NCI-H748 (cell line): ENCODE measurements around the gene EFHC1.
A peak's percentile ranks its signal among the peaks of the same experiment; 100 is the strongest.
"Not testable (repeated sequence)": the region's sequence is repeated elsewhere in the genome, so short reads cannot be mapped to it uniquely, and the experiment has no call there.

Source experiments
- DNase-seq: peaks from one replicate; lab custom pipeline; 2025; ENCODE audit not compliant: unreplicated experiment; lab: John Stamatoyannopoulos, UW

The EFHC1 gene

GRCh38 chr6:52419809-52420667, at the start of gene EFHC1:
Gene EFHC1 (plus strand): TSS chr6:52420342. CDS start chr6:52420411, 69 bp downstream.
- peak; percentile 100 for DNase-seq

- no peak for DNase-seq
Observed at GRCh38 chr6:52371656-52372191, 48.4 kb upstream of the EFHC1 start.

GRCh38 chr6:52373151-52373690, 46.9 kb upstream of the EFHC1 start:
- DNase-seq: no peak

- no peak for DNase-seq
Observed at GRCh38 chr6:52374247-52374646, 45.9 kb upstream of the EFHC1 start.

DNA sequence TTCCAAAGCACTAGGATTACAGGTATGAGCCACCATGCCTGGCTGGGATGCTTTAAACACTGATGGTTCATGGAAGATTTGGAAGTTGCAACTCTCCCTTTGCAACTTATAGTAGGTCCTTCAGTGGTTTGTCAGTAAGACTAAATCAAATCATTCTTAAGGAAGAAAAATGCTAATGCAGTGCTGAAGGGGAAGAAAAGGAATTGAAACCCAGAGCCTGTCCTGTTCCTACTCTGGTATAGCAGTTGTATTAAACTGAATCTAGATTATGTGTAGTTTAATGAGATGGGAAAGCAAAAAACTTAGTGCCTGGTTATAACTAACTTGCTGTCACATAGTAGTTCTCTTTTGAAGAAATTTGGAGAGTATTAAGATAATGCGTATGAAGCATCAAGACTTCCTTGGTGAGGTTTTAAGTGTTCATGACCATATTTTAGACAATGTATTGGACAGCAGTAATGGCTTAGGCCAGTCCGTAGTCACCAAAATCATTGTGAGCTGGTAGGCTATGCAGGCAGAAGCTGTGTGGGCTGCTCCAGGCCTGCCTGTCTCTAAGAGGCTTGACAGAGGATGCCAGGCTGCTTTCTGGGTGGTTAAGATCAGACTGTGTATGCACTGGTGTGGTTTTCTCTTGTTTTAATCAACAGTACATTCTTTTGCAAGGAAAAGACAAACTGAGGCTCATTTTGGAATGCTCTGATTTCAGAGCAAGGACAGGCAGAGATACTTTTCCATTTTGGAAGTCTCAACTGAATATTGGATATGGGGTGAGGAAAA, 44.2 kb upstream of the EFHC1 start:
- no peak for DNase-seq

GRCh38 chr6:52376763-52377162, 43.4 kb upstream of the EFHC1 start:
- DNase-seq: no peak

- no peak for DNase-seq
Observed at GRCh38 chr6:52377538-52378221, 42.5 kb upstream of the EFHC1 start.

DNA sequence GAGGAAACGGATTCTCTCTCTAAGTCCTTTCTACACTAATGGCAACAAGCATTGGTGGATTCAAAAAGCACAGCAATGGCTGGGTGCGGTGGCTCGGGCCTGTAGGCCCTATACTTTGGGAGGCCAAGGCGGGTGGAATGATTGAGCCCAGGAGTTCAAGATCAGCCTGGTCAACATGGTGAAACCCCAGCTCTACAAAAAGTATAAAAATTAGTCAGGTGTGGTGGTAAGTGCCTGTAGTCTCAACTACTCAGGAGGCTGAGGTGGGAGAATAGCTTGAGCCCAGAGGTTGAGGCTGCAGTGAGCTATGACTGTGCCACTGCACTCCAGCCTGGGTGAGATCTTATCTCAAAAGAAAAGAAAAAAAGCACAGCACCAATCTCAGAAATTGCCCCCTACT, 38.9 kb upstream of the EFHC1 start:
- DNase-seq: no peak

DNA sequence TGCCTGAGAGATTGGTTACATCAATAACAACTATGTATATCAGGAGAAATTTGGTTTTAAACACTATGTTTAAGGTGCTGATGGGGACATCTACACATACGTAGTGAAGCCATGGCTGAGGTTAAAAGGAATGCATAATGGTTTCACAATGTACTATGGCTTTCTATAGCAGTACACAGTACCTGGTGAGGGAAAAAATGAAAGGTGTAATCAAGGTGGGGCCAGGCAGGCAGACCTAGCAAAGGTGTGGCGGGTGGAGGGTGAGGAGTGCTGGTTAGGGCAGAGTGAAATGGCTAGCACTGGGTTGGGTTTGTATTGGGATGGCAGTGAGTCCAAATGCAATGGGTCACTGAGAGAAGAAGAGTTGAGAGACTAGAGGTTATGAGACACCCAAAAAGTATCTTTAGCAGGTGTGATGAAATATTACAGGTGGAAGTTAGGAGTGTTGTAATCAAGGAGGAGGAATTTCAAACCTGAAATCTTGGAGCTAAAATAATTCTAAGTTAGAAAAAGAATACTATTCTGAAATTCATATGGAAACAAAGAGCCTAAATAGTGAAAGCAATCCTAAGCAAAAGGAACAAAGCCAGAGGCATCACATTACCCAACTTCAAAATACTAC, 35.9 kb upstream of the EFHC1 start:
- DNase-seq: no peak

GRCh38 chr6:52385074-52385473, 35.1 kb upstream of the EFHC1 start:
- DNase-seq: no peak

GRCh38 chr6:52388119-52388518, 32.0 kb upstream of the EFHC1 start:
- not testable (repeated sequence) for DNase-seq

DNA sequence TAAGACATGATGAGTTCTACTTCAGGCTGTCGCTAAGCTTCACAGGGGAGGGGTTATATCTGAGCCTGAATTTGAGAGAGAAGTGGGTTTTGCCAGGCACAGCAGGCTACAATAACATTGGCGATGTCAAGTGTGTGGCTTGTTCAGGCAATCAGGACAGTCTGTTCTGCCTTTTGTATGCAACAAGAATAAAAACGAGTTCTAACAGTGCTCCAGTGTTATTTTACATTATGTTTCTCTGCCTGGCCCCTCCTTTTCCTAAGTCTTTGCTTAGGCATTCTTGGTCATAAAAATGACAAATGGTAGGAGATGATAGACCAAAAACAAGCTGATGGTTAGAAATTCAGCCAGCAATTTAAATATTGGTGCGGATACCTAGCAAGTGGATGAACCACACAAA, 31.4 kb upstream of the EFHC1 start:
- no peak for DNase-seq

DNA sequence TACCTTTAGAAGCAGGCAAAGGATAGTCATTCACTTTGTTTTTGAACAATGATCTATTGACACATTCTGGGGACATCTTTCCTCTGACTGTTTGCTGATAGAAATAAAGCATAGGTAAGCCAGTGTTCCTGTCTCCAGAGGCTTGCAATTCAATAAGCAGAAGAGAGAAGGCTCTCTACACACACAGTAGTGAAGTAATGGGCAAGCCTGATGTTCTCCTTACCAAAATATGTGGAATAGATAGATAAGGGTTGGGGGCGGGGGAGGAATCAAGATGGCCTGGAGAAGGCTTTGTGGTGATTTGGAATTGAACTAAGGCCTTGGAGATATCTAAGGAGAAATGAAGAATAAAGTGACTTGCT, 30.9 kb upstream of the EFHC1 start:
- no peak for DNase-seq

- no peak for DNase-seq
Observed at GRCh38 chr6:52389626-52390360, 30.3 kb upstream of the EFHC1 start.

DNA sequence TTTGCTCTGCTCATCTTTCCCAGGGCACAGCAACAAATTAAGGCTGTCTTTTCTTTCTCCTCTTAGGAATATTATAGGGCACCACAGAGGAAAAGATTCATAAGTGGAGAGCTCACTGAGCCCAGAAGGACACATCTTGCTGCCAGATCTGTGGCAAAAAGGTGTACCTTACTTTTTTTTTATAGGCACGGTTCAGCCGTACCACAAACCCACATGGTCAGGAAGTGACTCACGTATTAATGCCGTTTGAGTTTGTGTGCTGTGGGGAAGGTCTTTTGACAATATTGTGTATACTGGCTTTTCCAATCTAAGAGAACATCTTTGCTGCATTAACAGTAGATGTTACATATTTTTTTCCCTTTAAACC, 29.8 kb upstream of the EFHC1 start:
- no peak for DNase-seq

DNA sequence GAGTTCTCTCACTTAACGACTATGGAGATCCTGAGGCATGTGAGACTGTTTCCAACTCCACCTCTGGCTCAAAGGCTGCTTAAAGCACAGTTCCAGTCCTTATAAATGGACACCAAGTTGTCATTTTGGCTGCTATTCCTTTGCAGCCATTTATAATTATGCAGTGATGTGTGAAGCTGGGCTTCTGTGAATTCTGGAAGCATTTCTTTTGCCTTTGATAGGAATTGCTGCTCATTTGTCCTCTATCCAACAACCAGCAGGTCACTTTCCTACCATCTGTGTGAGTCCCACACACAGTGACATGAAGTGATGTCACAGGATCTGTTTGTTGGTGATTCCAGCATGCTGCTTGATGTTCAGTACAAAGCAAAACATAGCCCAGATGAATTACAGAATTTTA, 28.5 kb upstream of the EFHC1 start:
- no peak for DNase-seq

DNA sequence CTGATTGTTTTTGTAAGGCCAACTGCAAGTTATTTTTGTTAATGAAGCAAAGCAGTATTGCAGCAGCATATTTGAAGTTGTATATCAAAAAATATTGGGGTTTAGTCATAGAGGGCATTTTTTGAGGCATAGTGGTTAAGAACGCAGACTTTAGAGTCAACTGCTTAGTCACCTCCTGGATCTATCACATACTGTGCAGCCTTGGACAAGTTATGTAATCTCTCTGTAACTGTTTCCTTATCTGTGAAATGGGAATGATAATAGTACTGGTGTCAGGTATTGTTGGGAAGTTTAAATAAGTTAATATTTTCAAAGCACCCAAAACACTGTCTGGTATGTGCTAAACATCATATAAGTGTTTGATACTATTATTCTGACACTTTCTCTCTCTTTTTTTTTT, 27.2 kb upstream of the EFHC1 start:
- no peak for DNase-seq

GRCh38 chr6:52393780-52394179, 26.4 kb upstream of the EFHC1 start:
- no peak for DNase-seq

GRCh38 chr6:52394251-52394666, 25.9 kb upstream of the EFHC1 start:
- DNase-seq: no peak

DNA sequence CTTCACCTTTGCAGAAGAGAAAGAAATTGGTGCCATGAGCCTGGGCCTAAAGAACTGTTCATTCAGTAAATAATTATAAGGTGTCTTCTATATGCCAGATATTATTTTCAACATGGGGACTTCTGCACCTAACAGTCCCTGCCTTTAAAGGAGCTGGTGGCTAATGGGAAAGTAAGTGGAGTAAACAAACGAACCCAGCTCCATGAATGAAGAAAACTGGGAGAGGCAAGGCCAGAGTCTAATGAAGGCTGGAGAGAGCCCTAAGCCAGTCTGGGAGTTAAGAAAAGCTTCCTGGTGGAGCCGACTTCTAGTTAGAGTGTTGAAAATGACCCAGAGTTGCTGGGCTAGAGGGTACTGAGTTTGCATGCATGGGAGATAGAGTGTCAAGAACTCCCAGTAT, 24.2 kb upstream of the EFHC1 start:
- no peak for DNase-seq
